Small intestine (tissue), 7 donors: Measurements from ENCODE around the gene ELAC1. TPM values are rescaled to one million over a fixed set of nuclear protein-coding genes. Genes with fewer than 3 reads are reported as not detected.
"Not testable (repeated sequence)": the region's sequence is repeated elsewhere in the genome, so short reads cannot be mapped to it uniquely, and the experiment has no call there.

Source experiments
- DNase-seq, 2 donors: peaks; one replicate each; pipeline versions ENCODE4 v3.0.0 to v3.0.0-alpha.2; 2013
- FAIRE-seq: peaks from 2 replicates; lab custom pipeline; 2012; peaks lifted over from hg19 to GRCh38; lab: Jason Lieb, UNC
- H3K27ac ChIP-seq, 3 donors: one replicate each; pipeline ENCODE4 v1.5.1; 2013; ENCODE audit warnings: low read length in 2 of 3, mild to moderate bottlenecking in 2 of 3, control low read depth in 1 of 3, inconsistent platforms in 1 of 3, low read depth in 1 of 3, moderate library complexity in 1 of 3
- H3K27me3 ChIP-seq, 3 donors: one replicate each; pipeline ENCODE4 v1.6.1; 2013; ENCODE audit warnings: low read length in 3 of 3, inconsistent platforms in 1 of 3; ENCODE audit not compliant: control insufficient read depth in 3 of 3, insufficient read depth in 3 of 3
- H3K36me3 ChIP-seq, 3 donors: one replicate each; pipeline ENCODE4 v1.6.1; 2013; ENCODE audit warnings: low read length in 3 of 3, inconsistent platforms in 1 of 3, low read depth in 1 of 3, mild to moderate bottlenecking in 1 of 3, moderate library complexity in 1 of 3; ENCODE audit not compliant: control insufficient read depth in 3 of 3, insufficient read depth in 2 of 3
- H3K4me1 ChIP-seq, 3 donors: one replicate each; pipeline ENCODE4 v1.6.1; 2013; ENCODE audit warnings: low read length in 2 of 3, inconsistent platforms in 1 of 3, low read depth in 1 of 3, mild to moderate bottlenecking in 1 of 3, moderate library complexity in 1 of 3; ENCODE audit not compliant: control insufficient read depth in 3 of 3, insufficient read depth in 2 of 3
- H3K4me3 ChIP-seq, 3 donors: one replicate each; pipeline ENCODE4 v1.5.1; 2013; ENCODE audit warnings: low read length in 3 of 3, control low read depth in 1 of 3, inconsistent platforms in 1 of 3, low read depth in 1 of 3, mild to moderate bottlenecking in 1 of 3, moderate library complexity in 1 of 3
- H3K9me3 ChIP-seq, 2 donors: one replicate each; pipeline ENCODE4 v1.6.1; 2013; ENCODE audit warnings: low read depth in 1 of 2, low read length in 1 of 2; ENCODE audit not compliant: control insufficient read depth in 2 of 2, insufficient read depth in 1 of 2
- WGBS, 3 donors: extraction: QIAGEN DNeasy Blood & Tissue Kit; methylation state at CpG; one replicate each; pipeline ENCODE4 v1.1.7; 2013; 5-methylcytosine and 5-hydroxymethylcytosine counted together
- polyA plus RNA-seq, 4 donors: library from polyadenylated mRNA; stranded (reverse) in 3 of 4; unstranded in 1 of 4; fragments of 200-250 nt in 3 of 4; fragments of 120-200 nt in 1 of 4; gene quantifications; one replicate each; pipeline versions ENCODE4 v1.2.1 to v1.2.3, GENCODE V29; 2013
- donor health status: healthy with polysubstance abuse.
- donor health status: control.
- donor health status: control.
- donor health status: Bipolar disorder and iron deficiency.
- donor health status: healthy.

The ELAC1 gene
- polyA plus RNA-seq, 4 donors = 5.9 to 12.7 (median 8.6) TPM

DNA sequence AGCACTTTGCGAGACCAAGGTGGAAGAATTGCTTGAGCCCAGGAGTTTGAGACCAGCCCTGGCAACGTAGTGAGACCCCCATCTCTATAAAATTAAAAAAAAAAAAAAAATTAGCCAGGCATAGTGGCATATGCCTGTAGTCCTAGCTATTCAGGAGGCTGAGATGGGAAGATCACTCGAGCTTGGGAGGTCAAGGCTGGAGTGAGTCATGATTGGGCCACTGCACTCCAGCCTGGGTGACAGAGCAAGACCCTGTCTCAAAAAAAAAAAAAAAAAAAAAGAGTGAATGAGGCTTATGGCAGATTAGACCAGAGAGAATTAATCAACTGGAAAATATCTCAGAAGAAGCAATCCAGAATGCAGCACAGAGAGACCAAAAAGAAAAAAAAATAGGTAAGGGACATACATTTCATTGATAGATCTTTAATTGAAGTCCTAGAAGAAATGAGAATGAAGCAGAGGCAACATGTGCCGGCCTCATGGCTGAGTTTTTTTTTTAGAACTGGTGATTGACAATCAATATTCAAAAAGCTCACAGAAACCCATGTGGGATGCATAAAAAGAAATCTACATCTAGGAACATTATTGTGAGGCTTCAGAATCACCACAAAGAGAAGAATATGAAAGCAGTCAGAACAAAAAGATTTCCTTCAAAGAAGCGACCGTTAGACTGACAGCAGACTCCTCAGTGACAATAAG, 32.2 kb upstream of the ELAC1 start:
- Histone ChIP-seq H3K4me1 (peaks cover 0 to 2% (median 0%) of the 10 kb centered on the region in 3 donors), H3K36me3 (peaks cover 0 to 16% (median 3%) of the 10 kb centered on the region in 3 donors), H3K4me3 (no peak overlapping the region), H3K27me3 (no peaks in the 10 kb centered on the region), H3K9me3 (no peaks in the 10 kb centered on the region), H3K27ac (no peak overlapping the region)
- FAIRE-seq (no peak), DNase-seq (no peak)
- WGBS, 3 donors = 94 to 99% (median 97%) methylated on average over 6 of the region's 6 CpGs

DNA sequence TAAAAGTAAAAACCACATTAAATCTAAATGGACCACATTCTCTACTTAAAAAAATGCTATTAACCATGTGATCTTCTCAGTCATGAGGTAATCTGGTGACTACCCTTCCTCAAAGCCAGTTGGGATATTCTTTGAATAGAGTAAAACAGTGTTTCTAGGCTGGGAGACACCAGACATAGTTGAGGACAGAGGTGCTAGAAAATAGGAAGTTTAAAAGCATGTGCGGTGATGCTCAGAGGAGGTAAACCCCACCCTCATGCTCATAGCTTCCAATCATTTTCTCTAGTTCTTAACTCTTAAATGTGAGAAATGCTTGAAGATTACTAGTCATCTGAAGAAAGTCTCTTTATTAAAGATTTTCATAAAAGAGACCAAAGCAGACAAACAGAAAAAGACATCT, 30.7 kb upstream of the ELAC1 start:
- DNase-seq (no peak), FAIRE-seq (no peak)
- Histone ChIP-seq H3K9me3 (no peaks in the 10 kb centered on the region), H3K27ac (no peak overlapping the region), H3K4me3 (no peak overlapping the region), H3K4me1 (peaks cover 0 to 2% (median 0%) of the 10 kb centered on the region in 3 donors), H3K27me3 (no peaks in the 10 kb centered on the region), H3K36me3 (peaks cover 0 to 19% (median 3%) of the 10 kb centered on the region in 3 donors)
- WGBS, 3 donors = 88 to 100% (median 100%) methylated on average over 1 of the region's 1 CpG

DNA sequence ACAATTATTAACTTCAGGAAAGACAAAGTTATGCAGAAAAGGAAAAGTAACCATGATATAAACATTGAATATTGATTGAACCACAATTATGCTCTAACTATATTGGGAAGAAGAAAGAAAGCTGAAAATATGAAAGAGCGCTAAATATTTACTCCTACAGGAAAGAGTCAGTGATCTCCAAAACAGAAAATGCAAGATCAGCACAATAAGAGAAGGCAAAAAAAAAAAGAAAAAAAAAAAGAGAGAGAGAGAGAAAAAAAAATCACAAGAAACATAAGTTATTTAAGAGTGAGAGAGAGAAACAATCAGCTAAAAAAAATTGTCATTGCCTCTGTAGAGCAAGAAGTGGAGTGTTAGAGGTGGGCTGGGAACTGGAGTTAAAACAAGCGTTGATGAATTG, 28.9 kb upstream of the ELAC1 start:
- Histone ChIP-seq H3K9me3 (no peaks in the 10 kb centered on the region), H3K36me3 (peaks cover 0 to 21% (median 3%) of the 10 kb centered on the region in 3 donors), H3K4me1 (no peaks in the 10 kb centered on the region), H3K4me3 (no peak overlapping the region), H3K27me3 (no peaks in the 10 kb centered on the region), H3K27ac (no peak overlapping the region)
- no peak for DNase-seq
- WGBS, 3 donors = 88 to 95% (median 92%) methylated on average over 2 of the region's 2 CpGs
- FAIRE-seq = peak; percentile 72

DNA sequence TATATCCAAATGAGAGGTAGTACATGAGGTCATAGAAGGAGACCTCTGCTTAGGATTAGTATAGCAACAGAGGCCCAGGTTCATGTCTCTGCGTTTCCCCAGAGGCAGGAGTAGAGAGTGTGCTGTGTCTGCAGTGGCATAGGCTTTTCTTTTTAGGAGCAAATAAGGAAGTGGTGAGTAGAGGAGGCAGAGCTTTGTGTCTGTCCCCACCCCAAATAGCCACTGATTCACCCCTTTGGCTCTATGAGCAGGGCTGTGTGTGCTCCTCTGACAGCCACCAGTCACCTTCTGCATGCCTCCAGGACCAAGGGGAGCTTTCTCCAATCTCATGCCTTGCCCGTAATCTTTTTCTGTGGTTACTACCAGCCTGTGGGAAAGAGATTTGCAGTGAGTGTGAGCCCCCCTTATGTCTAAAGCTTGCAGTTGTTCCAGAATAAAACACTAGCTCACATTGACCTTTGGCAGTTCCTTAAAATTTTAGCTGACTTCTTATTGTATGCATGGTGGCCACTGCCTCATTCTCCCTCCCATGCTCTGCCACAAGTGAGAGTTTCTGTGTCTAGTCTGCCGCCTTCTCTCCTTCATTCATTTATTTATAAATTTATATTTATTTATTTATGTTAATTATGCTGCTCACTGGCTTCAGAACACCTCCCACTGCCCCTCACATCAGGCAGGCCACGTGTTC, 23.5 kb upstream of the ELAC1 start:
- Histone ChIP-seq H3K36me3 (peaks cover 3 to 23% (median 7%) of the 10 kb centered on the region in 3 donors), H3K4me1 (no peaks in the 10 kb centered on the region), H3K27me3 (no peaks in the 10 kb centered on the region), H3K27ac (no peak overlapping the region), H3K4me3 (no peak overlapping the region), H3K9me3 (no peaks in the 10 kb centered on the region)
- DNase-seq (no peak), FAIRE-seq (no peak)
- 81 to 85% (median 84%) methylated on average over 4 of the region's 4 CpGs for WGBS, 3 donors

DNA sequence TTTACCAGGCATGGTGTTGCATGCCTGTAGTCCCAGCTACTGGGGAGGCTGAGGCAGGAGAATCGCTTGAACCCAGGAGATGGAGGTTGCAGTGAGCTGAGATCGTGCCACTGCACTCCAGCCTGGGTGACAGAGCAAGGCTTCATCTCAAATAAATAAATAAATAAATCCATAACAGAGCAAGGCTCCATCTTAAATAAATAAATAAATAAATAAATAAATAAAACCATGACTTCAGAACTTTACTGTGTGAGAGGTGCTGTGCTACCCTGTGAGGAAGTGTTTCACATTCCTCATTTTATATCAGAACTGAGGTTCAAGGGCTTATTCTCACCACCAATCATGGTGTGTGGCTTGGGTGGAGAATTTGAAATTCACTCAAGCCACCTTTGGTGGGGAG, 21.9 kb upstream of the ELAC1 start:
- H3K4me1 ChIP-seq, H3K9me3 ChIP-seq, H3K4me3 ChIP-seq, FAIRE-seq, H3K27me3 ChIP-seq, H3K27ac ChIP-seq, DNase-seq: not testable (repeated sequence)
- H3K36me3 ChIP-seq = peaks cover 3 to 20% (median 8%) of the 10 kb centered on the region in 3 donors
- WGBS, 3 donors = 94 to 100% (median 97%) methylated on average over 2 of the region's 2 CpGs

DNA sequence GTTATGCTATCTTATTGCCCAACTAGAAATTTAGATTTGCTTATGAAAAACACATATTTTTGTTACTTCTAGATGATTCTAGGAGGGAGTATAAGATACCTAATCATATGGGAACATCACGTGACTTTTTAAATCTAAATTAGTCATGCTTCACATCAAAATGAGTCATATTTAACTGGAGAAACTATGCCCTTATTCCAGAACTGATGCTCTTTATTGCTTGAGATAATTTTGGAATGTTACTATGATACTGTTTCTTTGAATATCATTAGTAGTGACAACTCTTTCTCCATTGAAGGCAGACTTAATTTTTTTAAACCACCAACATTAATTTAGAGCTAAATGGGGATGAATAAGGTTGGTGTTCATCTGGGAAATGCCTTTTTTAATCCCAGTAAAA, 19.9 kb upstream of the ELAC1 start:
- FAIRE-seq = no peak
- peaks cover 3 to 19% (median 8%) of the 10 kb centered on the region in 3 donors for H3K36me3 ChIP-seq

DNA sequence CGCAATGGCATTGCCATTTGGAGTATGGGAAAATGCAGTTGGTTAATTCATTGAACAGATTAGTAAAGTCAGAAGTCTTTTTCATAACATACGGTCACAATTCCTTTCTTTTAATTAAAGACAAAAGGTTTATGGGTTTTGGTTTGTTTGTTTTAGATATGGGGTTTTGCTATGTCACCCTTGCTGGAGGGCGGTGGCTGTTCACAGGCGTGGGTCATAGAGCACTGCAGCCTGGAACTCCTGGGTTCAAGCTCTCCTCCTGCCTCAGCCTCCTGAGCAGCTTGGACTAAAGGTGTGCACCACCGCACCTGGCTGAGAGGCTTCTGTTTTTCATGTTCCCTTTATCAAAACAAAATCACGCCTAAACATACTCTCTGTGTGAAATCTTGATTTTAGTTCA, 18.7 kb upstream of the ELAC1 start:
- peaks cover 3 to 12% (median 8%) of the 10 kb centered on the region in 3 donors for H3K36me3 ChIP-seq
- H3K27me3 ChIP-seq = no peaks in the 10 kb centered on the region
- H3K27ac ChIP-seq = no peak overlapping the region
- no peaks in the 10 kb centered on the region for H3K4me1 ChIP-seq
- WGBS, 3 donors = 67 to 79% (median 70%) methylated on average over 6 of the region's 6 CpGs
- FAIRE-seq (no peak), DNase-seq (peak in 1 of 2 donors; percentile 27)
- no peak overlapping the region for H3K4me3 ChIP-seq
- H3K9me3 ChIP-seq = no peaks in the 10 kb centered on the region

More for the DNA sequence above, 19.9 kb upstream of the ELAC1 start:
- no peak overlapping the region for H3K27ac ChIP-seq
- WGBS, 3 donors = 33 to 61% (median 58%) methylated on average over 1 of the region's 1 CpG
- no peaks in the 10 kb centered on the region for H3K9me3 ChIP-seq
- no peak for DNase-seq
- H3K4me3 ChIP-seq = no peak overlapping the region
- no peaks in the 10 kb centered on the region for H3K27me3 ChIP-seq
- no peaks in the 10 kb centered on the region for H3K4me1 ChIP-seq

DNA sequence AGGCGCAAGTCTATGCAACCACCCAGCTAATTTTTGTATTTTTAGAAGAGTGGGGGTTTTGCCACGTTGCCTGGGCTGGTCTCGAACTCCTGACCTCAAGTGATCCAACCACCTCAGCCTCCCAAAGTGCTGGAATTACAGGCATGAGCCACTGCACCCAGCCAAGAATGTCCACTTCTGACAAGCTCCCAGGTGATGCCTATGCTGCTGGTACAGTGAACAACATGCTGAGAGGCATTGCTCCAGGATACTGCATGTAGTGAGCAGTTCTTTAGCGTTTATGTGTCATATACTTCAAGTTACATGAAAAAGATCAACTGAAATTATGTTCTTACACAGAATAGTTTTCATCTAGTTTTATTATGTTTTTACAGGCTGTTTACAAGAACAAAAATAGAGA, 17.2 kb upstream of the ELAC1 start:
- no peak overlapping the region for H3K4me3 ChIP-seq
- no peak overlapping the region for H3K27ac ChIP-seq
- 85 to 92% (median 88%) methylated on average over 4 of the region's 4 CpGs for WGBS, 3 donors
- H3K9me3 ChIP-seq = no peaks in the 10 kb centered on the region
- FAIRE-seq = no peak
- no peaks in the 10 kb centered on the region for H3K4me1 ChIP-seq
- no peak for DNase-seq
- H3K36me3 ChIP-seq = peaks cover 3 to 8% (median 7%) of the 10 kb centered on the region in 3 donors
- H3K27me3 ChIP-seq = no peaks in the 10 kb centered on the region
